Activated CD4-positive, alpha-beta T cell treated with anti-CD3 and anti-CD28 coated beads, Interleukin-10, Interleukin-2, amounts not matched to agents 100 ng/mL and 50 ng/mL, durations not matched to agents 16 hours and 8 hours (primary cell): Measurements from ENCODE around the gene GCNT4.

ENCODE experiments used
- DNase-seq: peaks from one replicate; pipeline ENCODE4 v3.0.0-alpha.2; 2020

The GCNT4 gene

GRCh38 chr5:75049456-75050351 is 2.7 kb downstream of the GCNT4 start:
- peak; percentile 74 for DNase-seq

GRCh38 chr5:75048457-75048953 is 3.9 kb downstream of the GCNT4 start:
- no peak for DNase-seq

GRCh38 chr5:75047356-75047755 is 5.0 kb downstream of the GCNT4 start:
- DNase-seq = no peak

- no peak for DNase-seq
Observed at GRCh38 chr5:75046366-75047142, 5.8 kb downstream of the GCNT4 start.

- peak; percentile 16 for DNase-seq
Observed at GRCh38 chr5:75045071-75045470, 7.3 kb downstream of the GCNT4 start.

- no peak for DNase-seq
Observed at GRCh38 chr5:75044406-75044805, 8.0 kb downstream of the GCNT4 start.

GRCh38 chr5:75043633-75044264 is 8.6 kb downstream of the GCNT4 start:
- no peak for DNase-seq

GRCh38 chr5:75042522-75042921 is 9.8 kb downstream of the GCNT4 start:
- no peak for DNase-seq

- DNase-seq = no peak
Observed at GRCh38 chr5:75040973-75041372, 11.4 kb downstream of the GCNT4 start.

GRCh38 chr5:75037106-75037505 is 15.3 kb downstream of the GCNT4 start:
- DNase-seq = no peak

GRCh38 chr5:75034137-75034739 is 18.1 kb downstream of the GCNT4 start:
- DNase-seq = peak; percentile 26

- no peak for DNase-seq
Observed at GRCh38 chr5:75031366-75031765, 21.0 kb downstream of the GCNT4 start.

- no peak for DNase-seq
Observed at GRCh38 chr5:75028090-75028489, 24.3 kb downstream of the GCNT4 start.

GRCh38 chr5:75023368-75024159 is 28.8 kb downstream of the GCNT4 start:
- DNase-seq = peak; percentile 40

GRCh38 chr5:75021800-75022199 is 30.6 kb downstream of the GCNT4 start:
- DNase-seq = no peak

- DNase-seq = no peak
Observed at GRCh38 chr5:75021219-75021618, 31.1 kb downstream of the GCNT4 start.

- DNase-seq = no peak
Observed at GRCh38 chr5:75020016-75020656, 32.2 kb downstream of the GCNT4 start.

GRCh38 chr5:75018805-75019587 is 33.4 kb downstream of the GCNT4 start:
- DNase-seq = no peak

- DNase-seq = no peak
Observed at GRCh38 chr5:75017971-75018370, 34.4 kb downstream of the GCNT4 start.

GRCh38 chr5:75016896-75017295 is 35.5 kb downstream of the GCNT4 start:
- DNase-seq = no peak

GRCh38 chr5:75012748-75013147 is 39.6 kb downstream of the GCNT4 start:
- DNase-seq = no peak
